ENCODE results near the gene C11orf65.
"Not testable (repeated sequence)": the region's sequence is repeated elsewhere in the genome, so short reads cannot be mapped to it uniquely, and the experiment has no call there.

C11orf65 gene

DNA sequence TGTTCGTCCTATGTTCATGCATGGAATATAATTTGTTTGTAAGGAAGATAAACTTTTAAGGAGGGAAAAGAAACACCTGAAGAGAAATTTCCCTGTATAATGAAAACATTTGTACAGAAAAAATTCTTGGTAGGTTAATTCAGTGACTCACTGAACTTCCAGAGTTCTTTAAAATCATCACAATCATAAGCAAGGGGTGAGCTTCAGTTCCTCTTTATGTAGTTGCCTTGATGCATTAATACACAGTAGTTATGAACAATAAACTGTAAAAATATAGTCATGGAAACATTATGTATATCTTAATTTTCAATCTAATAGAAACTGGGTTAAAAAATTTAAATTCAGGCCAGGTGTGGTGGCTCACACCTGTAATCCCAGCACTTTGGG lies 1.1 kb upstream of the C11orf65 start:
- TF ChIP-seq, protein P1, sequence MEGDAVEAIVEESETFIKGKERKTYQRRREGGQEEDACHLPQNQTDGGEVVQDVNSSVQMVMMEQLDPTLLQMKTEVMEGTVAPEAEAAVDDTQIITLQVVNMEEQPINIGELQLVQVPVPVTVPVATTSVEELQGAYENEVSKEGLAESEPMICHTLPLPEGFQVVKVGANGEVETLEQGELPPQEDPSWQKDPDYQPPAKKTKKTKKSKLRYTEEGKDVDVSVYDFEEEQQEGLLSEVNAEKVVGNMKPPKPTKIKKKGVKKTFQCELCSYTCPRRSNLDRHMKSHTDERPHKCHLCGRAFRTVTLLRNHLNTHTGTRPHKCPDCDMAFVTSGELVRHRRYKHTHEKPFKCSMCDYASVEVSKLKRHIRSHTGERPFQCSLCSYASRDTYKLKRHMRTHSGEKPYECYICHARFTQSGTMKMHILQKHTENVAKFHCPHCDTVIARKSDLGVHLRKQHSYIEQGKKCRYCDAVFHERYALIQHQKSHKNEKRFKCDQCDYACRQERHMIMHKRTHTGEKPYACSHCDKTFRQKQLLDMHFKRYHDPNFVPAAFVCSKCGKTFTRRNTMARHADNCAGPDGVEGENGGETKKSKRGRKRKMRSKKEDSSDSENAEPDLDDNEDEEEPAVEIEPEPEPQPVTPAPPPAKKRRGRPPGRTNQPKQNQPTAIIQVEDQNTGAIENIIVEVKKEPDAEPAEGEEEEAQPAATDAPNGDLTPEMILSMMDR (conservative IDR thresholded peaks at IDR 0.05), result no peak
- no peak overlapping the region for H3K27ac ChIP-seq

DNA sequence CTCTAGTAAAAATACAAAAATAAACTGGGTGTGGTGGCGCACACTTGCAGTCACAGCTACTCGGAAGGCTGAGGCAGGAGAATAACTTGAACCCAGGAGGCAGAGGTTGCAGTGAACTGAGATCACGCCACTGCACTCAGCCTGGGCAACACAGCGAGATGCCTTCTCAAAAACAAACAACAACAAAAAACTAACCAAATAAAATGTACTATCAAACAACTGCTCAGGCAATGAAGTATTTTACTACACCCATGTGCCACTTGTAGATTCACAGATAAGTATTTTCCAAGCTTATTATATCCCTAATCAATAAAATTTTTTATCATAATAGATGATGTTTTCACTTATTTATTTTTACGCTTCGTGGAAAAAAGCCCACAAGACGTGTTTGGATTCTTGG lies 924 bp downstream of the C11orf65 start:
- TF ChIP-seq, protein P1 (conservative IDR thresholded peaks at IDR 0.05), result no peak

DNA sequence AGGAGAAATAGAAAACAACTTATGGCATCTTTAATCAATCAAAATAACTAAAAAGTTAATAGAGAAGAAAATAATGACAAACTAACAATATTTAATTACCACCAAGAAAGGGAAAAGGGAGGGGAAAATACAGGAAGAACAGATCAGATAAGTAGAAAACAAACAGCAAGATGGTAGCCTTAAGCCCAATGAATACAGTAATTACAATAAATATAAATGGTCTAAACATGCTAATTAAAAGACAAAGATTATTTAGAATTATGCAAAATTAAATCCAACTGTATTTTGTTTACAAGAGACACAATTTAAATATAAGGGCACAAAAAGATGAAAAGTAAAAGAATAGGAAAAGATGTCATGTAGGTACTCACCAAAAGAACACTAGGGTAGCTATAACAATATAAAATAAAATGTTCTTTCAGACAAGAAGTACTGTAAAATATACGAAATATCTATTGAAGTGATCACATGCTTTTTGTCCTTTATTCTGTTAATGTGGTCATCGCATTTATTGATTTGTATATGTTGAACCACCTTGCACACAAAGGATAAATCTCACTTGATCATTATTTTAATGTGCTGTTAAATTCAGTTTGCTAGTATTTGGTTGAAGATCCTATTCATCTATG lies 14.0 kb downstream of the C11orf65 start:
- TF ChIP-seq, protein P1 (conservative IDR thresholded peaks at IDR 0.05), result no peak

More for the DNA sequence above, 924 bp downstream of the C11orf65 start:
- peak overlapping the region; percentile 93 for H3K27ac ChIP-seq

DNA sequence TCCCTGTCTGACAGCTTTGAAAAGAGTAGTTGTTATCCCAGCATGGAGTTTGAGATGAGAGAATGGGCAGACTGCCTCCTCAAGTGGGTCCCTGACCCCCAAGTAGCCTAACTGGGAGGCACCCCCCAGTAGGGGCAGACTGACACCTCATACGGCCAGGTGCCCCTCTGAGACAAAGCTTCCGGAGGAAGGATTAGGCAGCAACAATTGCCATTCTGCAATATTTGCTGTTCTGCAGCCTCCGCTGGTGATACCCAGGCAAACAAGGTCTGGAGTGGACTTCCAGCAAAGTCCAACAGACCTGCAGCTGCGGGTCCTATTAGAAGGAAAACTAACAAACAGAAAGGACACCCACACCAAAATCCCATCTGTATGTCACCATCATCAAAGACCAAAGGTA lies 25.9 kb downstream of the C11orf65 start:
- H3K27ac ChIP-seq, result not testable (repeated sequence)

More for the DNA sequence above, 14.0 kb downstream of the C11orf65 start:
- no peak overlapping the region for H3K27ac ChIP-seq

DNA sequence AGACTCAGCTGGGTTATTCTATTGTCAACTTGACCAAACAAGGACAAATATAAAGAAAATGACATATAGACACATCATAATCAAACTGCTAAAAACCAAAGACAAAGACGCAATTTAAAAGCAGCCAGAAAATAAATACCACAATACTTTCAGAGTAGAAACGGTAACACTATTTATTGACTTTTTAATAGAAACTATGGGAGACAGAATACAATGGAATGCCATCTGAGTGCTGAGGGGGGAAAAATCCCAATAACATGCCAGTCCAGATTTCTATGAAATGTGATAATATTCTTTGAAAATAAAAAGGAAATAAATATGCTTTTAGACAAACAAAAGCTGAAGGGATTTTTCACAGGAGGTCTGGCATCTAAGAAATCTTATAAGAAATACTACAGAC lies 30.7 kb downstream of the C11orf65 start:
- no peak overlapping the region for H3K27ac ChIP-seq
- TF ChIP-seq, protein P1 (conservative IDR thresholded peaks at IDR 0.05), result no peak

DNA sequence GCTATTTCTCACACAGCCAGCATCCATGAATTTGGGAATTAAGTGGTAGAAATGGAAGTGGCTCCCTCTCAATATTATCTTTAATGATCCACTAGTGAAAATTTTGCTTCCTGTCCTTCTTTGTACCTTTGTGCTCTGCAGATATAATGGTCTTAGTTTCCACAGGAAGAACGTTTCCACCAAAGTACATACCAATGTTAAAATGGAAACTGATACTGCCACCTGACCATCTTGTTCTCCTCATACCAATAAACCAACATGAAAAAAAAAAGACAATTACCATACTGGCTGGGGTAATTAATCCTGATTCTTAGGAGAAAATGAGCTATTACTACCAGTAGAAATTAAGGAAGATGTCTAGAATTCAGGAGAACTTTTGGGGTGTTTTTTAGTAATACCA lies 32.3 kb downstream of the C11orf65 start:
- no peak overlapping the region for H3K27ac ChIP-seq
- TF ChIP-seq, protein P1 (conservative IDR thresholded peaks at IDR 0.05), result no peak

DNA sequence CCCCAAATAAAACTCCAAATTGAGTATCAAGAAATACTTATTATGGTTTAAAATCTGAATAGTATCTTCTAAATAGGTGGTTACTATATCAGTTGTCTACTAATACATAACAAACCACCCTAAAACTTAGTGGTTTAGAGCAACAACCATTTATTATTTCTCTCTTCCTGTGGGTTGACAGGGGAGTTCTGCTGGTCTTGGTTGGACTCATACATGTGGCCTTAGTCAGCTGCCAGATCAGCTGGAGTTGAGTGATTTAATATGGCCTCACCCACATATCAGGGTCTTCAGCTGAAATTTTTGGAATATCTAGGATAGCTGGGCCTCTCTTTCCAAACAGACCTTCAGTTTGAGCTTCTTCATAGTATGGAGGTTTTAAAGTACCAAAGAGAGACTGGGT lies 34.5 kb downstream of the C11orf65 start:
- no peak overlapping the region for H3K27ac ChIP-seq
- TF ChIP-seq, protein P1 (conservative IDR thresholded peaks at IDR 0.05), result no peak

DNA sequence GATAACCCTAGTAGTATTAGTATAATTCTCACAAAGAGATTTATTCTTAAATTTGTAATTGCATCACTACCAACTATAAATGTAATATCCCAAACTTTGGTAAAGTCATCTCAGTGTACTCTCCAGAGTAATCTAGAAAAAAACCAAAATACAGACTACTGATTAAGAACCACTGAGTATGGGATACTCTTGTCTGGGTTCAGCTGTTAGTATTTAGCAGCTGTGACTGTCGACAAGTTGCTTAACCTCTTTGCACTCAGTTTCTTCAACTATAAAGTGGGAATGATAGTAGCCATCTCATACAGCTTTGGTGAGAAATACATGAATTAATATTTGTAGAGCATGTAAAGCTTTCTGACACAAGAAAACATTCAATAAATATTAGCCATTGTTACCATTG lies 35.3 kb downstream of the C11orf65 start:
- H3K27ac ChIP-seq, result no peak overlapping the region
- TF ChIP-seq, protein P1 (conservative IDR thresholded peaks at IDR 0.05), result no peak

Data from VCaP (cell line).